Trophoblast cell (in vitro differentiated cells and primary cell): ENCODE results near the gene PPP1R10.

ENCODE experiments used
- DNase-seq, 2 donors: peaks; one replicate each; pipeline ENCODE4 v3.0.0-alpha.2; 2016
- H2AFZ ChIP-seq: 2 replicates; pipeline ENCODE4 v1.6.1; 2013; ENCODE audit warnings: low read length, moderate library complexity, mild to moderate bottlenecking; ENCODE audit not compliant: insufficient read depth, poor library complexity
- H2AK5ac ChIP-seq: 2 replicates; pipeline ENCODE4 v1.6.1; 2013; ENCODE audit warnings: mild to moderate bottlenecking, low read length
- H2BK120ac ChIP-seq: 2 replicates; pipeline ENCODE4 v1.6.1; 2013; ENCODE audit warnings: low read length, mild to moderate bottlenecking, moderate library complexity; ENCODE audit not compliant: insufficient read depth, poor library complexity
- H2BK12ac ChIP-seq: 2 replicates; pipeline ENCODE4 v1.6.1; 2013; ENCODE audit warnings: mild to moderate bottlenecking, low read length, moderate library complexity
- H2BK5ac ChIP-seq: 2 replicates; pipeline ENCODE4 v1.6.1; 2013; ENCODE audit warnings: low read length, low read depth, moderate library complexity, mild to moderate bottlenecking; ENCODE audit not compliant: poor library complexity
- H3K14ac ChIP-seq: 2 replicates; pipeline ENCODE4 v1.6.1; 2013; ENCODE audit warnings: mild to moderate bottlenecking, low read length
- H3K18ac ChIP-seq: 2 replicates; pipeline ENCODE4 v1.6.1; 2013; ENCODE audit warnings: mild to moderate bottlenecking, low read length
- H3K23ac ChIP-seq: 2 replicates; pipeline ENCODE4 v1.6.1; 2013; ENCODE audit warnings: low read length
- H3K27ac ChIP-seq: 2 replicates; pipeline ENCODE4 v1.5.1; 2013; ENCODE audit warnings: low read depth, mild to moderate bottlenecking, inconsistent platforms, low read length, moderate library complexity
- H3K27me3 ChIP-seq: 2 replicates; pipeline ENCODE4 v1.6.1; 2013; ENCODE audit warnings: inconsistent platforms, mild to moderate bottlenecking, low read length, moderate library complexity; ENCODE audit not compliant: insufficient read depth
- H3K36me3 ChIP-seq, 2 experiments: 1 replicate in 1 of 2; 2 replicates in 1 of 2; pipeline ENCODE4 v1.6.1; 2013; ENCODE audit warnings: low read length in 2 of 2, mild to moderate bottlenecking in 2 of 2, moderate library complexity in 1 of 2; ENCODE audit not compliant: insufficient read depth in 2 of 2, control insufficient read depth in 1 of 2
- H3K4ac ChIP-seq: 2 replicates; pipeline ENCODE4 v1.6.1; 2013; ENCODE audit warnings: low read depth, mild to moderate bottlenecking, low read length, moderate library complexity
- H3K4me1 ChIP-seq, 2 experiments: 1 replicate in 1 of 2; 2 replicates in 1 of 2; pipeline ENCODE4 v1.6.1; 2013; ENCODE audit warnings: low read length in 2 of 2, mild to moderate bottlenecking in 2 of 2, moderate library complexity in 1 of 2; ENCODE audit not compliant: insufficient read depth in 2 of 2, control insufficient read depth in 1 of 2
- H3K4me2 ChIP-seq: 2 replicates; pipeline ENCODE4 v1.6.1; 2013; ENCODE audit warnings: inconsistent platforms, mild to moderate bottlenecking, low read length, moderate library complexity
- H3K4me3 ChIP-seq: 2 replicates; pipeline ENCODE4 v1.5.1; 2013; ENCODE audit warnings: mild to moderate bottlenecking, low read depth, low read length, inconsistent platforms
- H3K79me1 ChIP-seq: one replicate; pipeline ENCODE4 v1.6.1; 2013; ENCODE audit warnings: low read length
- H3K79me2 ChIP-seq: 2 replicates; pipeline ENCODE4 v1.6.1; 2013; ENCODE audit warnings: low read length, mild to moderate bottlenecking; ENCODE audit not compliant: control insufficient read depth, insufficient read depth, poor library complexity
- H3K9ac ChIP-seq: 2 replicates; pipeline ENCODE4 v1.6.1; 2013; ENCODE audit warnings: mild to moderate bottlenecking, low read length
- H3K9me3 ChIP-seq: 2 replicates; pipeline ENCODE4 v1.6.1; 2013; ENCODE audit warnings: low read depth, mild to moderate bottlenecking, control low read depth, inconsistent platforms, low read length; ENCODE audit not compliant: insufficient read depth
- H4K12ac ChIP-seq: 2 replicates; pipeline ENCODE4 v1.6.1; 2013; ENCODE audit warnings: low read depth, mild to moderate bottlenecking, low read length, moderate library complexity
- H4K8ac ChIP-seq: 2 replicates; pipeline ENCODE4 v1.6.1; 2013; ENCODE audit warnings: low read depth, mild to moderate bottlenecking, low read length, moderate library complexity
- H4K91ac ChIP-seq: one replicate; pipeline ENCODE4 v1.6.1; 2013; ENCODE audit warnings: low read depth, mild to moderate bottlenecking, low read length, moderate library complexity
- WGBS: extraction: QIAGEN DNeasy Blood & Tissue Kit; methylation state at CpG from one replicate; pipeline ENCODE4 v1.1.7; 2013; ENCODE audit warnings: missing lambda C conversion rate; ENCODE audit not compliant: insufficient read length, insufficient coverage; ENCODE audit errors: extremely low coverage; 5-methylcytosine and 5-hydroxymethylcytosine counted together

The PPP1R10 gene

DNA sequence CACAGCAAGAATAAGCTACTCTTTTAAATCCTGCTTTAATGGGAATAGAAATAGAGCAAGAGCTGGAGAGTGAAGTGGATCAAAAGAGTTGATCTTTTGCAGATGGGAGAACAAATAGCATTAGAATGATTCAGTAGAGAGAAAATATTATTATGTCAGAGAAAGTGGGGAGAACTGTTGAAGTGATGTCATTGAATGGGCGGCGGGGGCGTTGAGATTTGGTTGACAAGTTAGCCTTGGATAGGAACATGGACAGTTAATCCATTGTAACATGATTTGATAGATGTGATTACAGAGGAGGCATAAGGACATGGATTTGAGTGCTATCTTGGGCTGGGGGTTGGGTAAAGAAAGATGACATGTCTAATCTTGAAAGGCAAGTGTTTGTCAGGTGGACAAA lies 18.8 kb upstream of the PPP1R10 start:
- Histone ChIP-seq H3K27me3 (no peaks in the 10 kb centered on the region), H3K23ac (no peak overlapping the region), H2AK5ac (no peak overlapping the region), H4K12ac (no peak overlapping the region), H3K4me1 (no peaks in the 10 kb centered on the region), H3K4ac (no peak overlapping the region), H3K36me3 (peaks cover 31 to 33% of the 10 kb centered on the region in 2 experiments), H3K9ac (no peak overlapping the region), H2BK5ac (no peak overlapping the region), H3K18ac (no peak overlapping the region), H3K9me3 (peaks cover 3% of the 10 kb centered on the region), H2BK120ac (no peak overlapping the region), H3K27ac (no peak overlapping the region), H4K8ac (no peak overlapping the region), H2AFZ (no peak overlapping the region), H3K79me1 (no peaks in the 10 kb centered on the region), H3K4me3 (no peak overlapping the region), H4K91ac (no peak overlapping the region), H3K14ac (no peak overlapping the region), H3K4me2 (no peak overlapping the region), H2BK12ac (no peak overlapping the region), H3K79me2 (no peaks in the 10 kb centered on the region)
- no CpG with 5 or more reads among the region's 3 CpGs for WGBS
- no peak for DNase-seq

DNA sequence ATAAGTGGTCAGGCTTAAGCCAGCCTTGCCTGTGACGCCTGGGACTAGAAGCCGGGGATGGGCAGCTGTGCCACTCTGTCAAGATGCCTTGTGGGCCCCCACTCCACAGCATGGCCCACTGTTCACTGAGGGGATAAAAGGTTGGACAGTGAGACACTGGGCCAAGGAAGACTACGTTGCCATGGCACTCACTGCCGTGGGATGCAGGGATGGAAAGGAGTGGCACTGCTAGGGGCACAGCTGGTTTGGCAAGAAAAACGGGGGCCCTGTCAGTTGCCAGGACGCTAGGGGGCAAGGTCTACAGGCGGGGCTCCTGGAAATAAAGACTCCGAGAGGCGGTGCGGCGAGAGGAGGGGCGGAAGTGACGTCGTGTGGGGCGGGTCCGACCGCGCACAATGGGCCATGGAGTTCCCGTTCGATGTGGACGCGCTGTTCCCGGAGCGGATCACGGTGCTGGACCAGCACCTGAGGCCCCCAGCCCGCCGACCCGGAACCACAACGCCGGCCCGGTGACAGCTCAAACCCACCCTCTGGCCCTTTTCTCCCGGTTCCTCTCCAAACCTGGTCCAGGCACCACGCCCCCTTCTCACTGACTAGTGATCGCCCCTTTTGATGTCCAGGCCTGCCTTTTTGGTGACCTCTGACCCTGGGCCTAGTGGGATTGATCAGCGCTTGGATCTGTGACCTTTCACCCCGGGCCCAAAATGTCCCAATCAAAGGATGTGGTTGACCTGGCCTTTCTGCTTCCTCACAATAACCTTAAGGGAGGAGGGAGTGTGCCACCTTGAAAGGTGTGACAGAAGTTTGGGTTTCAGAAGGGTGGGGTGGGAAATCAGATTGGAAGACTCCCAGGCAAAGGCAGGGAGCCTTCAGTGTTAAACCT lies 9.7 kb upstream of the PPP1R10 start, which contains the start of gene ATAT1:
Gene ATAT1 (plus strand): TSS at position 391 of the 883 bp plus-strand sequence.
- Histone ChIP-seq H3K27me3 (no peaks in the 10 kb centered on the region), H4K12ac (peak within 1 kb of the TSS; percentile 97), H3K18ac (peak within 1 kb of the TSS; percentile 86), H4K8ac (peak within 1 kb of the TSS; percentile 95), H3K4ac (peak within 1 kb of the TSS; percentile 65), H3K9me3 (no peaks in the 10 kb centered on the region), H4K91ac (peak within 1 kb of the TSS; percentile 90), H2AK5ac (peak within 1 kb of the TSS; percentile 78), H2BK12ac (no peak within 1 kb of the TSS), H2BK5ac (peak within 1 kb of the TSS; percentile 29), H3K27ac (peak within 1 kb of the TSS; percentile 58), H2AFZ (peak within 1 kb of the TSS; percentile 83), H3K9ac (peak within 1 kb of the TSS; percentile 57), H3K36me3 (peaks cover 48% of the 10 kb centered on the region in 2 experiments), H2BK120ac (peak within 1 kb of the TSS; percentile 51), H3K23ac (no peak within 1 kb of the TSS), H3K79me2 (peaks cover 5% of the 10 kb centered on the region), H3K4me2 (peak within 1 kb of the TSS; percentile 74), H3K14ac (peak within 1 kb of the TSS; percentile 94), H3K79me1 (peaks cover 6% of the 10 kb centered on the region), H3K4me3 (peak within 1 kb of the TSS; percentile 78), H3K4me1 (peaks cover 6 to 11% of the 10 kb centered on the region in 2 experiments)
- WGBS = no CpG with 5 or more reads among the region's 36 CpGs
- peak; percentile 72 to 86 for DNase-seq

DNA sequence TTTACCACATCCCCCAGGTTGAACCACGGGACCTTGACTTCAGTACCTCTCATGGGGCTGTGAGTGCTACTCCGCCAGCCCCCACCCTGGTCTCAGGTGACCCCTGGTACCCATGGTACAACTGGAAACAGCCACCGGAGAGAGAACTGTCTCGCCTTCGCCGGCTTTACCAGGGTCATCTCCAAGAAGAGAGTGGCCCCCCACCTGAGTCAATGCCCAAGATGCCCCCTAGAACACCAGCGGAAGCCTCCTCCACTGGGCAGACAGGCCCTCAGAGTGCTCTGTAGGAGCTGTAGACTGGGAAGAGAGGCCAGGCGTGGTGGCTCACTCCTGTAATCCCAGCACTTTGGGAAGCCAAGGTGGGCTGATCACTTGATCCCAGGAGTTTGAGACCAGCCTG lies 8.5 kb upstream of the PPP1R10 start:
- no peak overlapping the region for H4K91ac ChIP-seq
- no peak overlapping the region for H3K4me2 ChIP-seq
- H3K14ac ChIP-seq = no peak overlapping the region
- no peak overlapping the region for H2AK5ac ChIP-seq
- H3K79me1 ChIP-seq = peaks cover 6% of the 10 kb centered on the region
- H2BK120ac ChIP-seq = no peak overlapping the region
- peaks cover 6 to 11% of the 10 kb centered on the region in 2 experiments for H3K4me1 ChIP-seq
- DNase-seq = no peak
- H3K4ac ChIP-seq = no peak overlapping the region
- H4K8ac ChIP-seq = no peak overlapping the region
- no peak overlapping the region for H3K18ac ChIP-seq
- WGBS = no CpG with 5 or more reads among the region's 8 CpGs
- H2BK5ac ChIP-seq = no peak overlapping the region
- no peak overlapping the region for H3K27ac ChIP-seq
- peaks cover 42 to 48% of the 10 kb centered on the region in 2 experiments for H3K36me3 ChIP-seq
- H2AFZ ChIP-seq = no peak overlapping the region
- H3K27me3 ChIP-seq = no peaks in the 10 kb centered on the region
- peaks cover 5% of the 10 kb centered on the region for H3K79me2 ChIP-seq
- no peak overlapping the region for H2BK12ac ChIP-seq
- H4K12ac ChIP-seq = no peak overlapping the region
- no peaks in the 10 kb centered on the region for H3K9me3 ChIP-seq
- H3K9ac ChIP-seq = no peak overlapping the region
- H3K4me3 ChIP-seq = no peak overlapping the region
- no peak overlapping the region for H3K23ac ChIP-seq

DNA sequence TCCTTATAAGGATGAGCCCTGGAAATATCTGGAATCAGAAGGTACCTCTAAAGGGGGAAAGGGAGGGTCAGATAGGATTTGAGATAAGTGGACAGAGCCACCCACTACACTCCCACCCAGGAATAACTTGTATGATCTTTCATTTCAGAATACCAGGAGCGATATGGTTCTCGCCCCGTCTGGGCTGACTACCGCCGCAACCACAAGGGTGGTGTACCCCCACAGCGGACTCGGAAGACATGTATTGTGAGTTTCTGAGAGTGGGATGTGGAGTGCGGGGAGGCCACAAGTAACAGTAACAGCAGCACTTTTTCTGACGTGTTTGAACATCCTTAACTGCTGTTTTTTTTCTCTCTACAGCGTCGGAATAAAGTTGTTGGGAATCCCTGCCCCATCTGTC lies 2.5 kb upstream of the PPP1R10 start:
- no peaks in the 10 kb centered on the region for H3K27me3 ChIP-seq
- peaks cover 3 to 4% of the 10 kb centered on the region in 2 experiments for H3K4me1 ChIP-seq
- no peak overlapping the region for H3K9ac ChIP-seq
- no peak overlapping the region for H2BK120ac ChIP-seq
- no peak overlapping the region for H4K12ac ChIP-seq
- H4K91ac ChIP-seq = no peak overlapping the region
- no peak overlapping the region for H3K4me3 ChIP-seq
- no peak overlapping the region for H3K4ac ChIP-seq
- DNase-seq = no peak
- H2BK12ac ChIP-seq = no peak overlapping the region
- H3K18ac ChIP-seq = no peak overlapping the region
- H2AK5ac ChIP-seq = no peak overlapping the region
- H3K79me1 ChIP-seq = peaks cover 16% of the 10 kb centered on the region
- H4K8ac ChIP-seq = no peak overlapping the region
- H3K4me2 ChIP-seq = no peak overlapping the region
- no peak overlapping the region for H2AFZ ChIP-seq
- no peak overlapping the region for H3K14ac ChIP-seq
- no peak overlapping the region for H2BK5ac ChIP-seq
- no peaks in the 10 kb centered on the region for H3K9me3 ChIP-seq
- H3K23ac ChIP-seq = no peak overlapping the region
- no CpG with 5 or more reads among the region's 11 CpGs for WGBS
- H3K36me3 ChIP-seq = peaks cover 23 to 25% of the 10 kb centered on the region in 2 experiments
- H3K79me2 ChIP-seq = peaks cover 15% of the 10 kb centered on the region
- no peak overlapping the region for H3K27ac ChIP-seq
